GM18861 (cell line): Measurements from ENCODE around the gene FCSK.
"Not testable (repeated sequence)": the region's sequence is repeated elsewhere in the genome, so short reads cannot be mapped to it uniquely, and the experiment has no call there.

Source experiments
- ATAC-seq: cut with Tn5 transposase; IDR thresholded peaks from one replicate; pipeline ENCODE4 v1.9.1; 2021; ENCODE audit not compliant: unreplicated experiment

The FCSK gene

GRCh38 chr16:70522216-70523075 lies 68.1 kb downstream of the FCSK start:
- ATAC-seq = no peak

DNA sequence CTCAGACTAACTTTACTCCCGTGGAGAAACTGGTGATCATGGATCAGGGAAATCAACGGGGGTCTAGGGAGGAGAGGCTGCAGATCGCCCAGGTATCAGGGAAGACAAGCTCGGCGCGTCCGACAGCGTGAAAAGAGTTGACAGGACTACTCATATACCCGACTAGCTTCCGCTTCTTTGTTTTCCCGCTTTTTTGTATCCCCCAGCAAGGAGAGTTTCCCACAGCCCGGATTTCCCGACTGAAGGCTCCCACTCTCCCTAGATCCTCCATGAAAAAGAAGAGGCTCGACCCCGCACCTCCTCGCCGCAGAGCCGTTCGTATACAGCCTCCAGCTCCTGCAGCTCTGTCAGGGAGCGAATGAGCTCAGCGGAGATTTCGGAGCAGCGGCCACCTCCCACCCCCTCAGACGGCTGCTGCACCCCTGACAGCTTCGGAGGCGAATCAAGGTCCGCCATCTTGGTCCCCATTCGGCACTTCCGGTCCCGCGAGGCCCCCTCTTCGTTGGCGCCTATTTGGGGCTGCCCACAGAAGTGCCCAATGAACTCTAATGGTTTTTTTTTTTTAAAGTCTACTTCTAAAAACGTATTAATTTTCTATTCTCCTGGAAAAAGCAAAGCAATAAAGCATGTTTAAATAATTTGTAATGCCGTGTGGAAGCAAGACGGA lies 68.8 kb downstream of the FCSK start, which contains the start of gene COG4:
Gene COG4, minus strand, starts transcription at position 479 of the 667 bp plus-strand sequence. Its CDS starts 11 bp downstream, at position 468.
- peak; percentile 59 for ATAC-seq

GRCh38 chr16:70523743-70524398 lies 69.5 kb downstream of the FCSK start, which contains the start of gene SF3B3:
SF3B3 (plus strand) TSS chr16:70523816; CDS start chr16:70526657, 2,841 bp downstream.
- peak; percentile 35 for ATAC-seq

DNA sequence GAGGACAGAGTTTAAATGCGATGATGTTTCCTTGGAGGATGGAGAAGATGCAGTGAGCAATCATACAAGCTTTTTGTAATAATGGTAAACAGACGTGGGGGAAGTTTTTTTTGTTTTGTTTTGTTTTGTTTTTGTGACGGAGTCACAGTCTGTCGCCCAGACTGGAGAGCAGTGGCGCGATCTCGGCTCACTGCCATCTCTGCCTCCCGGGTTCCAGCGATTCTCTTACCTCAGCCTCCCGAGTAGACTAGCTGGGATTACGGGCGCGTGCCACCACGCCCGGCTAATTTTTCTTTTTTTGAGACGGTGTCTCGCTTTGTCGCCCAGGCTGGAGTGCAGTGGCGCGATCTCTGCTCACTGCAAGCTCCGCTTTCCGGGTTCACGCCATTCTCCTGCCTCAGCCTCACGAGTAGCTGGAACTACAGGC lies 70.0 kb downstream of the FCSK start:
- not testable (repeated sequence) for ATAC-seq

GRCh38 chr16:70526403-70526802 lies 72.0 kb downstream of the FCSK start:
- no peak for ATAC-seq

DNA sequence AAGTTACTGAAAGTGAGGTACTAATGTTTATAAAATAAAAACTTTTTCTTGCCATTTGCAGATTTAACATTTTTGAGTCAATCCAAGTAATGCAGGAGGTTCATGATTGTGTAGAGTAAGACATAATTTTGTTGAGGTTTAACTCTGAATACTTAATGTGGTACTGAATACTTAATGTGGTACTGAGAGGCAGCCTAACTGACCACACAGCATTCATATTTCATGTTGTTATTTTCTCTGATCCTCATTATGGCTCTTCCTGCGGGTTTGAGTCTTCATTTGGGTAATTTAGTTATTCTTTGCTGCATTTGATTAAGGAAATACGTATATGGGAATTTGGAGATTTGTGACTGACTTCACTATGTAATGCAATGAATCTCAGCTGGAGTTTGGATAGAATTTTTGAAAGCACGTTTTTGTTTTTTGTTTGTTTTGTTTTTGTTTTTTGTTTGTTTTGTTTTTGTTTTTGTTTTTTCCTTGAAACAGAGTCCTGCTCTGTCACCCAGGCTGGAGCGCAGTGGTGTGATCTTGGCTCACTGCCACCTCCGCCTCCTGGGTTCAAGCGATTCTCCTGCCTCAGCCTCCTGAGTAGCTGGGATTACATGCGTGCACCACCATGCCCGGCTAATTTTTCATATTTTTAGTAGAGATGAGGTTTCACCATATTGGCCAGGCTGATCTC lies 73.1 kb downstream of the FCSK start:
- ATAC-seq = no peak

DNA sequence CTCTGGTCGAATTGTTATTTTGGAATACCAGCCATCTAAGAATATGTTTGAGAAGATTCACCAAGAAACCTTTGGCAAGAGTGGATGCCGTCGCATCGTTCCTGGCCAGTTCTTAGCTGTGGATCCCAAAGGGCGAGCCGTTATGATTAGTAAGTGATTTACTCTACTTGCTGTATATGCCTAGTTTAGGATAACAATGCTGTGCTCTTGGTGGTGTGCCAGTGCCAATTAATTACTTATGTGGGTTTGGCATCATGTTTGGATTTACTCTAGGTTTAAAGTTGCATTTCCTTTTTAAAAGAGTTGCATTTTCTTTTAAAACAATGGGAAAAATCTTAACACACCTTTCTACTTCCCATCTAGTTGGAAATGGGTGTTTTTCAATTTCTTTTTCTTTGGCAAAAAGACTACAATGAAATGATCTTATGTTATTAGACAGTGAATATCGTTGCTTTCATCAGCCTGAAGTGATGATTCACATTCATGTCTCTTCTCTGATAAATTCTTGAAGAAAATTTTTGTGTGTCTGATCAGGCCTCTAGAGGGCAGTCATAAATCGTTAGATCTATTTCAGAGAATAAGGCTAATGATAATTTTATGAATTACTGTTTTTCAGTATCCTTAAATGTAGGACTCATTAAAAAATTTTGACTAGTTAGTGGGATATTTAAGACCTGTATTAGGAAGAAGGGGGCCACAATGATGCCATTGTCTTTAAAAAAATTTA lies 74.8 kb downstream of the FCSK start:
- ATAC-seq = no peak
